ENCODE data around the gene ALG2.
"Not testable (repeated sequence)": the region's sequence is repeated elsewhere in the genome, so short reads cannot be mapped to it uniquely, and the experiment has no call there.

Gene ALG2

GRCh38 chr9:99210572-99210971, 11.2 kb downstream of the ALG2 start:
- DNase-seq (ENCODE audit: extremely low read depth, low read depth) = no peak
- TF ChIP-seq, protein P1, sequence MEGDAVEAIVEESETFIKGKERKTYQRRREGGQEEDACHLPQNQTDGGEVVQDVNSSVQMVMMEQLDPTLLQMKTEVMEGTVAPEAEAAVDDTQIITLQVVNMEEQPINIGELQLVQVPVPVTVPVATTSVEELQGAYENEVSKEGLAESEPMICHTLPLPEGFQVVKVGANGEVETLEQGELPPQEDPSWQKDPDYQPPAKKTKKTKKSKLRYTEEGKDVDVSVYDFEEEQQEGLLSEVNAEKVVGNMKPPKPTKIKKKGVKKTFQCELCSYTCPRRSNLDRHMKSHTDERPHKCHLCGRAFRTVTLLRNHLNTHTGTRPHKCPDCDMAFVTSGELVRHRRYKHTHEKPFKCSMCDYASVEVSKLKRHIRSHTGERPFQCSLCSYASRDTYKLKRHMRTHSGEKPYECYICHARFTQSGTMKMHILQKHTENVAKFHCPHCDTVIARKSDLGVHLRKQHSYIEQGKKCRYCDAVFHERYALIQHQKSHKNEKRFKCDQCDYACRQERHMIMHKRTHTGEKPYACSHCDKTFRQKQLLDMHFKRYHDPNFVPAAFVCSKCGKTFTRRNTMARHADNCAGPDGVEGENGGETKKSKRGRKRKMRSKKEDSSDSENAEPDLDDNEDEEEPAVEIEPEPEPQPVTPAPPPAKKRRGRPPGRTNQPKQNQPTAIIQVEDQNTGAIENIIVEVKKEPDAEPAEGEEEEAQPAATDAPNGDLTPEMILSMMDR (IDR thresholded peaks at IDR 0.05; ENCODE audit: low read depth, low read length) = no peak

GRCh38 chr9:99201603-99202002, 20.1 kb downstream of the ALG2 start:
- DNase-seq (ENCODE audit: extremely low read depth, low read depth) = no peak
- TF ChIP-seq, protein P1 (IDR thresholded peaks at IDR 0.05; ENCODE audit: low read depth, low read length) = no peak

DNA sequence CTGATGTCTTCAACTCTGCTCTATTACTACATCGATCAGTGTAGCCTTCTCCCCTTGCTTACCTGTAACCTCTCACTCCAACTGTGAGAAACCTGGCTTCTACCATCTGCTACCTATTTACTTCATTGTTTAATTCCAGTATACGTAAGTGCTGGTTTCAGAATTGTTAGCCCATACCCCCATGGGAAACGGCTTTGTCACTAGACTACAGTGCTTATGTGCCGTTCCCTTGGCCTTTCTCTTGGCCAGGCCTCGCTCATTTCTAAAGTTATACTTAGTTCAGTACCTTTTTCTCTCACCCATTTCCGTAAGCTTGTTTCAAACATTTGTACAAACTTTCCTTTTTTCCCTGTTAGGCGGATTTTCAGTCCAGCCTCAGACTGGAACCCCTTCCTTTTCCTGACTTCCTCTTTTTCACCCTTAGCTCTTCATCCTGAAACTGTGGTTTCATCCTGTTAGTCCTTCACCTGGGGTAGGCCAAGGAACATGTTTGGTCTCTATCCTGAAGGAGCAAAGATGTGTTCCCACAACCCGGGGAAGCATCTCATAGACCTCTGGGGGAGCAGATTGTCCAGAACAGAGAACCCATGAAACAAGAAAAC, 21.7 kb downstream of the ALG2 start:
- TF ChIP-seq, protein P1 (IDR thresholded peaks at IDR 0.05; ENCODE audit: low read depth, low read length) = no peak

GRCh38 chr9:99197987-99198386, 23.8 kb downstream of the ALG2 start:
- TF ChIP-seq, protein P1 (IDR thresholded peaks at IDR 0.05; ENCODE audit: low read depth, low read length) = no peak
- DNase-seq (ENCODE audit: extremely low read depth, low read depth) = no peak

More for the DNA sequence above, 21.7 kb downstream of the ALG2 start:
- no peak for DNase-seq (ENCODE audit: extremely low read depth, low read depth)

DNA sequence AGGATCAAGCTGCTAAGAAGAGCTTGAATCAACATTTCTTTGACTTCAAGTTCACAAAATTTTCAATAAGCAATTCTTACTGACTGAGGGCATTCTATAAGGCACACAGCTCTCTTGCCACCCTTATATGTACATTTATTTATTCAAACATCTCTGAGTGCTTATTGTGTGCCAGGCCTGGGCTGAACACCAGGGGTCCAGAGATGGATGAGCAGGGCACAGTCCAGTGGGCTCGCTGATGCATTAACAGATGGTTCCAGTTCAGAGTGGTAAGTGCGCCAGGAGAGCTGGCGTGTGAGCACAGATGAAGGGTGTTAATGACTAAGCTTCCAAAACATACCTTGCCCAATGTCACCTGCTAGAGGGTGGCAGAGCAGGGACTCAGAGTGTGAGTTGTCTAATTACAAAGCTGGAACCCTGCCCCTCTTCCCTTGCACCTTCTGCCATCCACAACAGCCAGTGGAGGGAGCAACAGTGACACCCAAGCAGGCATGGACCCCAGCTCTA, 24.6 kb downstream of the ALG2 start:
- TF ChIP-seq, protein P1 (IDR thresholded peaks at IDR 0.05; ENCODE audit: low read depth, low read length) = no peak
- DNase-seq (ENCODE audit: extremely low read depth, low read depth) = no peak

DNA sequence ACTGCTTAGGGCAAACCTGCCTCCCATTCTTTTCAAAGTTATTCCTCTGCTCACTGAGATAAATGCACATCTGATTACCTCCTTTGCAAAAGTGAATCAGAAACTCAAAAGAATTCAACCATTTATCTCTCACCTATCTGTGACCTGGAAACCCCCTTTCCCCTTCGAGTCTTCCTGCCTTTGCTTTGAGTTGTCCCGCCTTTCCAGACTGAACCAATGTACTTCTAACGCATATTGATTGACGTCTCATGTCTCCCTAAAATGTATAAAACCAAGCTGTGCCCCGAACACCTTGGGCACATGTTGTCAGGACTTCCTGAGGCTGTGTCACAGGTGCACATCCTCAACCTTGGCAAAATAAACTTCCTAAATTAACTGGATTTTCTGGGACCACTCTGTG, 25.3 kb downstream of the ALG2 start:
- not testable (repeated sequence) for DNase-seq (ENCODE audit: extremely low read depth, low read depth)

GRCh38 chr9:99193466-99193821, 28.3 kb downstream of the ALG2 start:
- no peak for DNase-seq (ENCODE audit: extremely low read depth, low read depth)
- TF ChIP-seq, protein P1 (IDR thresholded peaks at IDR 0.05; ENCODE audit: low read depth, low read length) = no peak
